ENCODE data around the gene GPC4.

DNA sequence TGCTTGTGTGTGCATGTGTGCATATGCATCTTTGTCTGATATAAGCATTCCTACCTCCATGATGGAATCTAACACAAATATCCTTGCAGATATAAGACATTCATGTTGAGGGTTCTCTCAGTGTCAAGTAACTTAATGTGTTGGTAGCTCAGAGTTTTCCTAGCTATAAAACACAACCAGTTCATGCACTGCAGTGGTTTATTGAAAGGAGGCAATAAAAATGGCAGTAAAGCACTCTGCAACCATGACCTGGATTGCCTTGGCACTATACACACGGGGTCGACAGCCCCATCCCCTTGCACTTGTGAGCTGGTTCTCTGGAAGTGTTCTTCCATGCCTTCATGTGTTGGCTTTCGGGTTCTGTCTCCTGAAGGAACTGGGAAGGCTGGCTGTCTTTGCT is 38.9 kb downstream of the GPC4 start:
- TF ChIP-seq POLR2AphosphoS5 (IDR thresholded peaks at IDR 0.05; ENCODE audit: borderline replicate concordance, low read depth, low read length) (no peak), EZH2 (IDR thresholded peaks at IDR 0.05) (no peak), FOXP2 (optimal IDR thresholded peaks at IDR 0.05; ENCODE audit: control extremely low read depth, extremely low read length, insufficient read depth) (no peak)
